Measurements from ENCODE around the gene NBPF26.
"Not testable (repeated sequence)": the region's sequence is repeated elsewhere in the genome, so short reads cannot be mapped to it uniquely, and the experiment has no call there.

Gene NBPF26

DNA sequence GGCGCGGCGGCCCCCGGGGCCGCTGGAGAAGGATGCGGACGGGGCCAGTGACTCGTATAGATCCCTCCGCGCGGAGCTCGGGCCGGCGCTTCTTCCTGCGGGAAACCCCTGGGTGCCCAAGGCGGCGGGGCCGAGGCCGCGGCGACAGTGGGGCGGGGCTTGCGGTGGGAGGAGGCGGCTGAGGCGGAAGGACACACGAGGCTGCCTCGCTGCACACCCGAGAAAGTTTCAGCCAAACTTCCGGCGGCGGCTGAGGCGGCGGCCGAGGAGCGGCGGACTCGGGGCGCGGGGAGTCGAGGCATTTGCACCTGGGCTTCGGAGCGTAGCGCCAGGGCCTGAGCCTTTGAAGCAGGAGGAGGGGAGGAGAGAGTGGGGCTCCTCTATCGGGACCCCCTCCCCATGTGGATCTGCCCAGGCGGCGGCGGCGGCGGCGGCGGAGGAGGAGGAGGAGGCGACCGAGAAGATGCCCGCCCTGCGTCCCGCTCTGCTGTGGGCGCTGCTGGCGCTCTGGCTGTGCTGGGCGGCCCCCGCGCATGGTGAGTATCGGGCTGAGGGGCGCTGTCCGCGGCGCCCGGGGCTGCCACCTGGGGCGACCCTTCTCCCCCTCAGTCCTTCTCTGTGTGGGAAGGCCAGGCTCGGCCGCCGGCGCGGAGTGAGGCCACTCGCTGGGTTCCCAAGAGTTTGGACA lies at the start of gene NBPF26:
Gene NBPF26 (plus strand): TSS at position 231 of the 688 bp plus-strand sequence.
- DNase-seq = peak; percentile 37 to 63

DNA sequence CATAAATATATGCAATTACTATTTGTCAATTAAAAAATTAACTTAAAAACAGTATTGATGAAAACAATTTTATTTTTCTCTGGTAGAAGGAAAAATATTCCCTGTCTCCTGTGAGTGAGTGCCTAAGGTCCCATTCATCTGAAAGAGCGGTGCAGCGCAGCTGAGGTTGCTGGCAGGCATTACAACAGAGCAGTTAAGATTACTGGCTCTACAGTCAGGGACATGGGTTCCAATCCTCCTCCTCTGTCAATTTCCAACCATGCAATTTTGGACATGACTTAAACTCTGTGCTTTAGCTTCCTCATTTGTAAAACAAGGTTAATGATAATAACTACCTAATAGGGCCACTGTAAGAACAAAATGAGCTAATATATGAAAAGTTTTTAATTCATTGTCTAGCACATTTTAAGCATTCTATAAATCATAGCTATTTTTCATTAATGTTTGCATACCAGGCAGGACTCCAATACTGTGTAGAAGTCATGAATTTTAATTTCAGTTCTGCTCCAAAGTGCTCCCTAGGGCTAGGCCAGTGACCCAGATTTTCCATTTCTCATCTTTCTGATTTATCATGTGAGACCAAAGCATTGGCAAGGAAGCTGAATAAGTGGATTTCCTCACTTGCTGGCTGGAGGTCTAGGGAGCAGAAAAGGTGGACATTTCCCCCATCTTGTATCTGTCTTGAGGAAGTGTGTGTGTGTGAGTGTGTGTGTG lies 43.5 kb upstream of the NBPF26 start:
- not testable (repeated sequence) for DNase-seq

DNA sequence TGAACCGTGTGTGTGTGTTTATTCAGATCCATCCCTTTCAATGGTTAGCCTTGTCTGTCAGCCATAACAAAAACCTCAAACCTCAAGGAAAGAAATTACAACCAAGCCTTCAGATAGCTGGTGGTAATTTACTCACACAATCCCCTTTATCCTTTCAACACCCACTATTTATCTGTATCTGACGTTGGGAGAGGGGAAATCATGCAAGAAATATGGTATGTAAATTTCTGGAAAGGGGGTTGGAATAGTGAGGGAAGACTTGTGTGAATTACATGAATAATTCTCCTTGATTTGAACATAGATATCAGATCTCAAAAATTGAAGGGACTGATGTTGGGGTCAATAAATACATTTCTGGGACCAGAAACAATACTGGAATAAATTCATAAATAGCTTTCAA lies 42.8 kb upstream of the NBPF26 start:
- DNase-seq = not testable (repeated sequence)

DNA sequence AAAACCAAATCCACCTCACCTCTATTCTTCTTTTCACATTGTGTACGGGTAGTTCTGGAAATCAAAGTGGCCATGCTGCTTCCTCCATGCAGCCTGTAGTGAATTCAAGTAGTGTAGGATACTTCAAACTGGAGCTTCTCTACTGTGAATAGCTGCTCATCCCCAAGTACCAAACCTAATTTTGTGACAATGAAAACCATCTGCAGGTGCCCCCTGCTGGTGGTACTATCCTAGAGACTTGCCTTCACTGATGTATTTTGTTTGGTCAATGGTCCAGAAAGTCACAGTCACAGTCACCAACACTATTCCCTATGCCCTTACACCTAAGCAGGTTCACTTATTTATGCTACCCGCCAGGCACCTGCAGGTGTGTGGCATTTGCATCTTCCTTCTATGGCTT lies 39.3 kb upstream of the NBPF26 start:
- DNase-seq = not testable (repeated sequence)

DNA sequence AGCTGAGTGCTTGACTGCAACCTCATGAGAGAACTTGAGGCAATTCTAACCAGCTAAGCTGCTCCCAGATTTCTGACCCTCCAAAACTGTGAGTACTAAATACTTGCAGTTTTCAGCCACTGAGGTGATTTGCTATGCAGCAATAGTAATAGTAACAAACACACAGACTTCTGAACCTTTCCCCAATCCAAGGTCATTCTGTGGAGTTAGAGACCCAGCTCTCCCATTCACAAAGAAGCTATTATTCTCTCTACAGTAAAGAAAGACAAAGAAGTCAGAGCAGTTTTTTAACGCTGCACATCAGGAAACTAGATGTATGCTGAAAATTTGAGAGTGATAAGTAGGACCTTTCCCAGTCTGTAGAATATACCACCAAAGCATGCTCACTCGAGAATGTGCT lies 38.1 kb upstream of the NBPF26 start:
- DNase-seq = not testable (repeated sequence)

DNA sequence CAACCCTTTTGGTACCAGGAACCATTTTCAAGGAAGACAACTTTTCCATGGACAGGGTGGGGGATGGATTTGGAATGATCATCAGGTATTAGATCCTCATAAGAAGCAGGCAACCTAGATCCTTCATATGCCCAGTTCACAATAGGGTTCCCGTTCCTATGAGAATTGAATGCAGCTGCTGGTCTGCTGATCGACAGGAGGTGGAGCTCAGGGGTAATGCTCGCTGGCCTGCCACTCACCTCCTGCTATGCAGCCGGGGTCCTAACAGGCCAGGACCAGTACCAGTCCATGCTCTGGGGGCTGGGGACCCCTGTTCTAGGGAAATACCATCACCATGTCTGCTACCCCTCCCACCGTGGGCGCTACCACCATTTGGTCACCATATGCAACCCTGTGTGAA lies 36.5 kb upstream of the NBPF26 start:
- not testable (repeated sequence) for DNase-seq

DNA sequence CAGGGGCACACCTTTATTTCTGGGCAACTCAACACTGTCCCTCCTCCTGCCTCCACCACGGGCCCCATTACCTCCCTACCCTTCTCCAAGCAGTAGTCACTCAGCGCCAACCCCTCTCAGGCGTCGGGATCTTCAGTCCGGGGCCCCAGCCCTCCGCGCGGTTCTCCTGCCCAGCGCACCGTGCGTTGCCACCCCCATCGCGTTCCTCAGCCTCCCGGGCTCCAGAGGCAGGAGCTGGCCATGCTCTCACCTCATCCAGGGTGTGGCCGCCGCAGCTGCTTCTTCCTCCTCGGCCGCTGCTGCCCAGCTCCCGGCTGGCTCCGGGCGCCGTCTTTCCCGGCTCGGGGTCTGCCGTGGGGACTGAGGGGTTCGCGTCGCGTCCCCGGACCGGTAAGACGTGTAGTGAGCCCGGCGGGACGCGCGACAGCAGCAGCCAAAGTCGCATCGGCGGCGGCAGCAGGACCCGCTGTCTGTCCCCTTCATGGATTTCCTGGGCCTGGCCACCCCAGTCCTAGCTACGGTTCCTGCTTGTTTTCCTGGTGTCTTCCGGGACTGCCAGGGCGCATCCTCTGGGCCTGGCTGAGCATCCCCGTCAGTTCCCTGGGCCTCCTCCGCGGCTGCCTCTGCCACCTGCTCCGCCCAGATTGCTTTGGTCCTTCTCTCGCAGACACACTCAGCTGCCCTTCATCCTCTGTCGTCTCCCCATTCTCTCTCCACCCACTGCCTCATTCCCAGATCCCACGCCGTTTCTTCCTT lies 22.8 kb upstream of the NBPF26 start:
- not testable (repeated sequence) for DNase-seq

DNA sequence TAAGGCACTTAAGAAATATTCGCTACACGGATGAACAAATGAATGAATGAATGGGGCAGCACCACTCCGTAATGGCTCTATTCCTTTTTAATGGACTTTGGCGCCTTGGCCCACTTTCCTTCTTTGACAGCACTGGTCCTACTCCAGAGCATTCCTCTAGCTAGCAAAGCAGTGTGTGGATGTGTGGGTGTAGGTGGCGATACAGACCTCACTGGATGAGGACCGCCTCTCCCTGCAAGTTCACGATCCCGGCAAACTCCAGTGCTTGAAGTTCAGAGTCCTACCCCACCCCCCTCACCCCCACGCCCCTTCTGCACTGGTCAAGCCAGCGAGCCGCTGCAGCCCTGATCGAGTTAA lies 409 bp upstream of the NBPF26 start:
- DNase-seq = not testable (repeated sequence)

DNA sequence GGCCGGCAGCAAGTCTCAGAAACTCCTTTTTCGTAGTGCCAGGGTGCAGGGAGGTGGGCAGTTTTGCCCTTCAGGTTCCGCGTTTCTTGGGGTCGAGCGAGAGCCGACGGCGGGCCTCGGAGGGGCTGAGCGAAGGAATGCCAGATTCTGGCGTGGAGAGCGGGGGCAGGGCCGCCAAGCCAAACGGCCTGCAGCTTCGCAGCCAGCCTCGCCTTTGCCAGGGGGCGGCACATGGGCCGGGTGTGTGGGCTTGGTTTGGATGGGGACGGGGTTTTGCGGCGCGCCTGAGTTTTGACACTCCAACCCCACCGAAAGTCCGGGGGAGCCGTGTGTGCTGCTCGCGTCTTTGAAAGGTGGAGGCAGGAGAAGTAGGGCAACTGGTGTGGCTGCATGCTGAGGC lies 762 bp downstream of the NBPF26 start:
- not testable (repeated sequence) for DNase-seq

DNA sequence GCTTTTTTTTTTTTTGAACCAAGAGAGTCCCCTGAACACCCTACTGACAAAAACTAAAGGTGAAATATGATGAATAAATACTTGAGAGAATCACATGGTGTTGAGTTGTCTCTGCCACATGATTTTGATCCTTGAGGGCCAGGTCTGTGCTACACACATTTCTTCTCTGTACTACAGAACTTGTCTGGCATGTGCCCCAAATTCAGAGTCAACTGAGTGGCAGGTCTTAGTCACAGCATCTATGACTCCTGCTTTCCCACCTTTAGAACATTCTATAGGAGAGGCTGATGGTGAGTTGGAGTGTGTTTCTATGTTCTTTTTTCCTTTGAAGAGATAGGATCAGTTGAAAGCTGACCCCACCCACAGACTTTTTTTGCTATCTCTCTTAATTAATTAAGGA lies 5.1 kb downstream of the NBPF26 start:
- DNase-seq = not testable (repeated sequence)

DNA sequence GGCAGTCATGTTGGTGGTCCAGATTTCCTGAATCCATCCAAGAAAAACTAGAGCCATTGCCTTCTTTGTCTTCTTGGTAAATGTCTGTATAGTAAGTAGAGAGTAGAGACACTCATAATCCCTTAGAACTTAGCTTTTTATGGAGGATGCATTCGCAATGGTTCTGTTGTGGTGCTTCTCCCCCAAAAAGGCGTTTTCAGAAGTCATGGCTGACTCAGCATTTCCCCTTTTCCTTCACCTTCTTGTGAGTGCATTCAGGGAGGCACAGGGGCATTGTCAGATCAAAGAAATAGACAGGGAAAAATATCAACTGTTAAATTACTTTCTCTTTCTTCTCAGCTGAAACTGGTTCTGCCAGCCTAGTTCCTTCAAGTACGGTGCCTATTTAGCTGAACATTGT lies 45.3 kb downstream of the NBPF26 start:
- DNase-seq = not testable (repeated sequence)

DNA sequence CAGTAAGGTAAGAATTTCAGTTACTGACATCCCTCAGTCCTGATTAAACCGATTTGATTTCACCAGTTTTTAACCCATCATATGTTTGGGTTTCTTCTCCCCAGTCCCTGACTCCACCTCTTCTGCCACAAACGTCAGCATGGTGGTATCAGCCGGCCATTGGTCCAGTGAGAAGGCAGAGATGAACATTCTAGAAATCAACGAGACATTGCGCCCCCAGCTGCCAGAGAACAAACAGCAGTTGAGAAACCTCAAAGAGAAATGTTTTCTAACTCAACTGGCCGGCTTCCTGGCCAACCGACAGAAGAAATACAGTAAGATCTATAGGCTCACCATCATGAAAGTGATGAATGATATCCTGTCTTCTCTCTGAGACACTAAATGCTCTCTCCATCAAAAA lies 81.7 kb downstream of the NBPF26 start:
- not testable (repeated sequence) for DNase-seq

DNA sequence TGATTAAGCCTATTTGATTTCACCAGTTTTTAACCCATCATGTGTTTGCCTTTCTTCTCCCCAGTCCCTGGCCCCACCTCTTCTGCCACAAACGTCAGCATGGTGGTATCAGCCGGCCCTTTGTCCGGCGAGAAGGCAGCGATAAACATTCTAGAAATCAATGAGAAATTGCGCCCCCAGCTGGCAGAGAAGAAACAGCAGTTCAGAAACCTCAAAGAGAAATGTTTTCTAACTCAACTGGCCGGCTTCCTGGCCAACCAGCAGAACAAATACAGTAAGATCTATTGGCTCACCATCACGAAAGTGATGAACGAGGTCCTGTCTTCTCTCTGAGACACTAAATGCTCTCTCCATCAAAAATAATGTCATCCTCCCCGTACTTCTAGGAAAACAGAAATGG lies 88.1 kb downstream of the NBPF26 start:
- peak; percentile 18 to 27 for DNase-seq

DNA sequence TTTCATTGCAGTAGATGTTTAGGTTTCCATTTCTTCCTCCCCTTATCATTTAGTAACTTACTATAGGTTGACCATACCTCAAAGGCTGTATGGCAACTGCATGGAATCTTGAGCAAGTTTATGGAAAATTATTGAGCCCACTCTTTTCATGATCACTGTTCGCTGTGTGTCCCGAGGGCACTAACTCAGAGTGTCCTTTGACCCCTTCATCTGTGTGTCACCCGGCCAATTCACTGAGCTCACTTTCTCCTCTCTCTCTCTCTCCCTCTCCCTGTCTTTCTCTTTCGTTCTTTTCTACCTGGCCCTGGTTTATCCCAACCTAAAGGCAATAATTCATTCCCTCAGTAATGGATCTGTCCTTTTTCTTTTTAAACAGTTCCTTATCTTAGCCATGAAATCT lies 101.3 kb downstream of the NBPF26 start:
- DNase-seq = not testable (repeated sequence)

DNA sequence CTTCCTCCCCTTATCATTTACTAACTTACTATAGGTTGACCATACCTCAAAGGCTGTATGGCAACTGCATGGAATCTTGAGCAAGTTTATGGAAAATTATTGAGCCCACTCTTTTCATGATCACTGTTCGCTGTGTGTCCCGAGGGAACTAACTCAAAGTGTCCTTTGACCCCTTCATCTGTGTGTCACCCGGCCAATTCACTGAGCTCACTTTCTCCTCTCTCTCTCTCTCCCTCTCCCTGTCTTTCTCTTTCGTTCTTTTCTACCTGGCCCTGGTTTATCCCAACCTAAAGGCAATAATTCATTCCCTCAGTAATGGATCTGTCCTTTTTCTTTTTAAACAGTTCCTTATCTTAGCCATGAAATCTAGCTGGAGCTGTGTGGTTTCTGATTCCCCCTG lies 102.9 kb downstream of the NBPF26 start:
- DNase-seq = not testable (repeated sequence)

DNA sequence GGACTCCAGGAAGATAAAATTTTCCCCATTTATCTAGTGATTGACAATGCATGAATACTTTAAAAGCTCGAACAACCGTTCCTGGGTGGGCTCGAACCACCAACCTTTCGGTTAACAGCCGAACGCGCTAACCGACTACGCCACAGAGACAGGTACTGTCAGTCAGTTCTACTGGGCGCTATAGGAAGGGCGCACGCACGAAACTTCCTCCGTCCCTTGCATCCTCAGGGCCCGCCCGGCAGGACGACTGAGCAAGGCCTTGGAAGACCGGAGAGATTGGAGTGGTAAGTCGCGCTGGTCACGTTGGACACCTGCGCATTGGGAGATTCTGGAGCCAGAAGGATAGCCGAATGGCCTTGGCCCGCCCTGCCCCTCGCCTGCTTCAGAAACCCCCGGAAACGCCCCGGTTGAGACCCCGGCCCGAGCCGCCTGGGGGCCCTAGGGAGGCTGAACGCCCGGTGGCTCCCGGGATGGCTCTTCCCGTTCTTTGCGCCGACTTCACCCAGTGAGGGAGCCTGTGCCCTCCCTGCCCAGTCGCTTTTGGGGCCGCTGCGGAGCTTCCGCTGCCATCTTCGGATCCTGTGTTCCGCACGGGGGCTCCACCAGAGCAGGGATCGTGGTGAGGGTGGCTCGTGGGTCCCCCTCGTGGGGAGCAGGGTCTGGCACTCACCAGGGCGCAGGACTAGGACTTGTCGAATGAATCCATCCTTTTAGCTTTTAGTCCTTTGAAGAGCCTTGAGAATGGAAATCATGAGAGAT lies 120.6 kb downstream of the NBPF26 start:
- peak; percentile 67 to 84 for DNase-seq

DNA sequence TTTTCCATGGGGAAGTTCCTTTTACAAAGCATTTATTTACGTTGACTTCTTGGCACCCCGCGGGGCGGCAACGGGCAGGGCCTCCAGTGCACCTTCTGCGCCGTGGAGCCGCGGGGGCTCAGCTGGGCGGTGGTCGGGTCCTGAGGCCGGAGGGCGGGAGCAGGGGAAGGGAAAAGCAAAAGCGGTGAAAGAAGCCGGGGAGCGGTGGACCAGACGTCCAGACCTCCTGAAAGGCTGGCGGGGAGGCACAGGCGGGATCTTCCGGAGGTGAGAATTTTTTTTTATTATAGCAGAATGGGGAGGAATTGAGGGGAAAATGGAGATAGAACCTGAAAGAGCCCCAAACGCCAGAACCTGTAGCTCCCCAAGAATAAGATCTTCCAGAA lies 121.2 kb downstream of the NBPF26 start:
- not testable (repeated sequence) for DNase-seq

DNA sequence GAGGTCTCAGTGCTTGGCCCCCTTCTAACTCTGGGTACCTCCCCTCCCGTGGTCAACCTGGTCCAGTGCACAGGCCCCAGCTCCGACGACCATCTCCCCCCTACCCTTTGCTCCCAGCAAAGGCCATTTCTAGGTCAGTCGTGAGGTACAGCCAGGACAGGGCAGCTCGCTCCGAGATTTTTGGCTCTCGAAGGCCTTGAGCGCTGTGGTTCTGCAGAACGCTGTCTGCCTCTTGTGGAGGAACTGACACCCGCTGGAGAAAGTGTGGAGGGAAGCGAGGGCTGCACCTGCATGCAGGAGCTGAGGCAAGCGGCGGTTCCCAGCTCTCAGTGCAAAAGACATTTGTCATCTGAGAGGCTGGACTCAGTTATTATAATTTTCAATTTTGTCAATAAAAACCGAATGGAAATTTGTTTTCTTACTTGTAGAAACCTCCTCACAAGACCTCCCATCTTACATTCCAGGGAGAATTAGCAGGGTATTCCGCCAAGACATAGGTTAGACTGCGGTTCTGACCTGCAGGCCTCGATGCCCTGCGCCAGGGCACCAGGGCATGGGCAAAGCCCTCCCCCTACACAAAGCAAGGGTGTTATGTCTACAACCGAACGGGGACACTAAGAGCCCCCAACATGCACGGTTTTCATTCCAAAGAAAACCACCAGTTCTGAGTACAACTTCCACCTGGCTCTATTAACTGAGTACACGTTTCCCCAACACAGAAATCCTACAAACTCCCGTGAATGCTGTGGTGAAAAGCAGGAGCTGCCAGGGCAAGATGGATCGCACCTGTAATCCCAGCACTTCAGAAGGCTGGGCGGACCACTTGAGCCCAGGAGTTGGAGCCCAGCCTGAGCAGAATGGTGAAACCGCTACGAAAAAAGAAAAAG lies 125.9 kb downstream of the NBPF26 start:
- not testable (repeated sequence) for DNase-seq

DNA sequence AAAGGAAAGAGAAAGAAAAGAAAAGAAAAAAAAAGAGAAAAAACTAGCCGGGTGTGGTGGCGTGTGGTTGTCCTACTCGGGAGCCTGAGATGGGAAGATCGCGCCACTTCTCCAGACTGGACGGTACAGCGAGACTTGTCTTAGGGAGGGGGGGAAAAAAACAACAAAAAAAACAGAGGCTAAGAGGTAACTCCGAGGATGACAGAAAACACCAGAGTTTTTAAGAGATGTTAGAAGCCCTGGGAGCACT lies 126.5 kb downstream of the NBPF26 start:
- peak in 1 of 2 donors; percentile 19 for DNase-seq

DNA sequence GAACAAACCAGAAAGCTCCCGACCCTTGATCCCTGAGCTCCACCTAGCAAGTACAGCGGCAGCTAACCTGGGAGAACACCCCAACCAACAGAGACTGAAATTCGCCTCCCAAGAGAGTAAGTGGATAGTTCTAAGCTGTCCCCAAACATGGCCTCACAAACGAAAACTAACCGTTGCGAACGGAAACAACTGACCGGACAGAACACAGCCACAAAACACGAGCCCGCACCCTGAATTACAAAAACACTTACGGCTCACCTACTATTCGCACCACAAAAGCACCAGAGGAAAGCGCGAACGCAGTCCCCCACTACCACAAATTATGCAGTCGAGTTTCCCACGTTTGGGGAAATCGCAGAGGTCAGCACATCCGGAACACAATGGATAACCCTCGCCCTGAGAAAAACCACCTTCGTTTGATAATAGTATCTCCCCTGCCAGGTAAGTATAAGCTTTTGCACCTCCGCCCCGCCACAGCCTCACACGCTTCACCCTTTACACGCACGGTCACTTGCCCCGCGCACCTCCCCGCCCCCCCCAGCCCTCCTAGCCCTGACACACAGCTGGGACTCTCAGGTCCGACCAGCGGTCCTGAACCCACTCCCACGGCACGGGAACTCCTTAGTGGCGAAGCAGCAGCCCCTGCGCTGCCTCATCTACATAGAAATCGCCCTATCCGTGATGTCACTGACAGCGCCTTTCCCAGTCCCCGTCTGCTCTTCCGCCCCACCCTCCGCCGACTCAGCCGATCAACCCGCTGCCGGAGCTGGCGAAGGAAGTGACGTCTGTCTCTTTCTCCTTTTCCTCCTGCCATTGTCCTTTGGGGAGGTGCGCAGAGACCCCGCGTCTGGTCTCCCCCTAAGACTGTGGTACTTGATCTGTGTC lies 127.0 kb downstream of the NBPF26 start:
- peak; percentile 67 to 81 for DNase-seq

DNA sequence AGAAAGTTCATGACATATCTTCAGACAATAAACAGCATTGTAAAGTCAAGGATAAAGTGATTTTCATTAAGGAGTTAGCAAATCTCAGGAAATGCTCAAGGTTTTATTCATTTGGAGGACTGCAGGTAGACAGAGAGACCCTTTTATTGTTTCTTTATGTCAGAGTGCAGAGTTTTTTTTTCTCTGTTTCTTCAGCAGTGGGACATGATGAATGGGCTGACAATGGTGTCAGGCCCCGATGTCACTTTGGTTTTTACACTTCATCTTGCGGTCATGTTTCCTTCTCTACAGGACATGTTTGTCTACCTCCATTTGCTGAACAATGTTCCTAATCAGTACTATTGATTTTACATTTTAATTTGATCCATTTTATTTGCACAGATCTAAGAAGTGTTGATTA lies 134.4 kb downstream of the NBPF26 start:
- DNase-seq = not testable (repeated sequence)
